GM12878 (cell line): Measurements from ENCODE around the gene TBRG4. TPM values are rescaled to one million over a fixed set of nuclear protein-coding genes. Genes with fewer than 3 reads are reported as not detected.

ENCODE experiments used
- BHLHE40 ChIP-seq, 2 experiments: fragments of 450-650 bp in 1 of 2; IDR thresholded peaks; 2 replicates each; pipeline ENCODE4 v1.6.1; 2011 to 2017; ENCODE audit warnings: low read depth in 2 of 2, borderline replicate concordance in 1 of 2, improper control_type of control experiment in 1 of 2, low read length in 1 of 2, mild to moderate bottlenecking in 1 of 2
- DPF2 ChIP-seq: fragments of 450-650 bp; IDR thresholded peaks from 2 replicates; pipeline ENCODE4 v1.6.1; 2017; ENCODE audit warnings: mild to moderate bottlenecking
- MEF2B ChIP-seq: fragments of 450-650 bp; IDR thresholded peaks from 2 replicates; pipeline ENCODE4 v1.6.1; 2018; ENCODE audit warnings: mild to moderate bottlenecking, moderate library complexity; ENCODE audit not compliant: partially characterized antibody, poor library complexity, severe bottlenecking
- MYC ChIP-seq: IDR thresholded peaks from 2 replicates; pipeline ENCODE4 v1.6.1; 2011; ENCODE audit warnings: mild to moderate bottlenecking, low read length, moderate library complexity, inconsistent platforms; ENCODE audit not compliant: insufficient read depth, insufficient replicate concordance, insufficient read length, severe bottlenecking
- NR2C1 ChIP-seq: fragments of 450-650 bp; IDR thresholded peaks from 2 replicates; pipeline ENCODE4 v1.6.1; 2017; ENCODE audit warnings: antibody characterized with exemption, mild to moderate bottlenecking, moderate library complexity
- PML ChIP-seq: IDR thresholded peaks from 2 replicates; pipeline ENCODE4 v1.6.1; 2012; ENCODE audit warnings: low read length, inconsistent platforms
- POU2F2 ChIP-seq: IDR thresholded peaks from 3 replicates; pipeline ENCODE4 v1.6.1; 2011; ENCODE audit warnings: low read depth, mild to moderate bottlenecking, low read length, borderline replicate concordance
- RBBP5 ChIP-seq: fragments of 200-600 bp; sonication (generic); conservative IDR thresholded peaks from 2 replicates; pipeline ENCODE4 v1.6.1; 2016
- SMAD5 ChIP-seq: IDR thresholded peaks from 2 replicates; pipeline ENCODE4 v1.6.1; 2016; ENCODE audit warnings: antibody characterized with exemption, low read depth
- SMARCA5 ChIP-seq: fragments of 450-650 bp; IDR thresholded peaks from 2 replicates; pipeline ENCODE4 v1.6.1; 2017; ENCODE audit warnings: mild to moderate bottlenecking
- SUZ12 ChIP-seq: fragments of 200-600 bp; sonication (generic); IDR thresholded peaks from one replicate; pipeline ENCODE4 v1.6.1; 2018; ENCODE audit warnings: antibody characterized with exemption, mild to moderate bottlenecking; ENCODE audit not compliant: unreplicated experiment
- TAF1 ChIP-seq: IDR thresholded peaks from 2 replicates; pipeline ENCODE4 v1.6.1; 2011; ENCODE audit warnings: mild to moderate bottlenecking, low read depth, low read length, borderline replicate concordance
- TCF3 ChIP-seq: IDR thresholded peaks from 2 replicates; pipeline ENCODE4 v1.6.1; 2012; ENCODE audit warnings: low read depth, mild to moderate bottlenecking, low read length, borderline replicate concordance; ENCODE audit not compliant: insufficient read depth
- TCF7 ChIP-seq: IDR thresholded peaks from 2 replicates; pipeline ENCODE4 v1.6.1; 2014; ENCODE audit warnings: antibody characterized with exemption, borderline replicate concordance
- ZNF24 ChIP-seq: fragments of 450-650 bp; IDR thresholded peaks from 2 replicates; pipeline ENCODE4 v1.6.1; 2017; ENCODE audit warnings: antibody characterized with exemption, mild to moderate bottlenecking
- polyA plus RNA-seq, 11 experiments: library from polyadenylated mRNA; depleted of rRNA in 4 of 11; unstranded in 6 of 11; stranded (reverse) in 5 of 11; fragments of >200 nt; fragmentation: Nextera tagmentation in 4 of 11; fragmentation: Illumina TruSeq in 1 of 11; extraction: Ambion mirVana in 4 of 11; extraction: Trizol in 1 of 11; gene quantifications; 1 replicate in 1 of 11; 2 replicates in 10 of 11; pipeline versions ENCODE4 v1.2.1 to v1.2.3, GENCODE V29; 2011 to 2016; ENCODE audit warnings: inconsistent platforms in 2 of 11, missing spikeins in 2 of 11, low read depth in 1 of 11
- total RNA-seq, 4 experiments: library from RNA; depleted of rRNA in 3 of 4; stranded (reverse); fragments of >200 nt in 3 of 4; fragmentation: Illumina TruSeq in 1 of 4; extraction: Trizol in 1 of 4; gene quantifications; 2 replicates each; pipeline versions ENCODE4 v1.2.1 to v1.2.3, GENCODE V29; 2013 to 2021
- TF ChIP-seq, protein P1 (sequence below): IDR thresholded peaks from 2 replicates; pipeline ENCODE4 v1.6.1; 2011; ENCODE audit warnings: mild to moderate bottlenecking, low read depth, low read length, moderate library complexity; ENCODE audit not compliant: insufficient replicate concordance
- TF ChIP-seq, protein P2 (sequence below): IDR thresholded peaks from 2 replicates; pipeline ENCODE4 v1.6.1; 2012; ENCODE audit warnings: low read depth, low read length, improper control_type of control experiment
- TF ChIP-seq, protein P3 (sequence below), 3 experiments: IDR thresholded peaks in 2 of 3; conservative IDR thresholded peaks in 1 of 3; 2 replicates each; pipeline ENCODE4 v1.5.1; 2011; ENCODE audit warnings: low read depth in 3 of 3, low read length in 3 of 3, mild to moderate bottlenecking in 3 of 3, control low read depth in 2 of 3, moderate library complexity in 2 of 3, inconsistent platforms in 1 of 3, mixed read lengths in 1 of 3; ENCODE audit not compliant: control insufficient read depth in 2 of 3, insufficient read depth in 1 of 3; ENCODE audit errors: extremely low read depth in 1 of 3
- TF ChIP-seq, protein P4 (sequence below): IDR thresholded peaks from 2 replicates; pipeline ENCODE4 v1.6.1; 2012; ENCODE audit warnings: low read depth, low read length, improper control_type of control experiment
- TF ChIP-seq, protein P5 (sequence below): fragments of 450-650 bp; IDR thresholded peaks from 2 replicates; pipeline ENCODE4 v1.6.1; 2016; ENCODE audit warnings: mild to moderate bottlenecking

TBRG4 gene
- total and polyA plus RNA-seq, 10 of the 15 experiments (the other 5 are each of a cell fraction or from before 2014, with no cell fraction given), result 8.4 to 130 (median 118) TPM

DNA sequence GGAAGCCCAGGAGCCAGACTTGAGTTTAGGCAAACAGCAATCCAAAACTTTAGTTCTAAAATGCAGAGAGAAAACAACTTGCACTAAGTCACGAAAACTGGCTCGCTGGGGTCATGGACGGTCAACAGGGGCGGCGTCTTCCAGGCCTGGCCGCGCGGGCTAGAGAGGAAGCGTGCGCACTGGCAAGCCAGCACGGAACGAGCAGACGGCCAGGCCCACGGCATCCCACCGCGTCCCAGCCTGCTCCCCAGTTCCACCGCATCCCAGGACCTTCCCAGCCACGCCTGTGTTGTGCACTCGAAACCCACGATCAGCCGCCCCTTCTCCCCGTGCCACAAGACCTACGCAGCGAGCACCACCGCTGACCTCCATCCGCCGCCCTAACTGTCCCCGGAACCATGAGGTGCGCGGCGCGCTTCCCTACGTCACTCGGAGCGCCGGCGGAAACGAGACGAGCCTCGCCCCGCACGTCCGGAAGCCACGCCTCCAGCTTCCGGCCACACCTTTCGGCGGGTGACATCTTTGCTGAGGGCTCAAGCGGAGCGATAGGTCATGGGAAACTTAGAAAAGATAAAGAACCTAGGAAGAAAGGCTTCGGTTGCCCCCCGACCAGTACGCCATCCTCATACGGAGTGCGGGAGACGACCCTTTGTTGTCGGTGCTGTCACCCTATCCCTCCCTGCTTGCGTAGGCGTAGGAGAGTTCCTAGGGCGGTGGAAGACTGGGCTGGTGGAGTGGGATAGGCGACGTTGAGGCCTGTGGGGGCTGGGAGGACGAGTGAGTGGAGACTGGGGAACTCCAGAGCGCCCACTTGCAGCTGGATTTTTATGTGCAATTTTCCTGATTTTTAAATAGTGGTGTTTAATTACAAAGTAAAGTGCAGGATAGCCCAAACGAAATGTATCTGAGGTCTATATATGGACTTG lies at the start of gene TBRG4 (continued):
- TF ChIP-seq DPF2, result peak; percentile 34; the same call in 1 of the 2 replicates
- peak; percentile 90; the same call in 1 of the 2 replicates for TF ChIP-seq TAF1
- peak; percentile 20; the same call in 1 of the 2 replicates for TF ChIP-seq SMARCA5
- TF ChIP-seq, protein P1, sequence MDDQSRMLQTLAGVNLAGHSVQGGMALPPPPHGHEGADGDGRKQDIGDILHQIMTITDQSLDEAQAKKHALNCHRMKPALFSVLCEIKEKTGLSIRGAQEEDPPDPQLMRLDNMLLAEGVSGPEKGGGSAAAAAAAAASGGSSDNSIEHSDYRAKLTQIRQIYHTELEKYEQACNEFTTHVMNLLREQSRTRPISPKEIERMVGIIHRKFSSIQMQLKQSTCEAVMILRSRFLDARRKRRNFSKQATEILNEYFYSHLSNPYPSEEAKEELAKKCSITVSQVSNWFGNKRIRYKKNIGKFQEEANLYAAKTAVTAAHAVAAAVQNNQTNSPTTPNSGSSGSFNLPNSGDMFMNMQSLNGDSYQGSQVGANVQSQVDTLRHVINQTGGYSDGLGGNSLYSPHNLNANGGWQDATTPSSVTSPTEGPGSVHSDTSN, result peak; percentile 23
- no peak for TF ChIP-seq TCF7
- TF ChIP-seq, protein P2, sequence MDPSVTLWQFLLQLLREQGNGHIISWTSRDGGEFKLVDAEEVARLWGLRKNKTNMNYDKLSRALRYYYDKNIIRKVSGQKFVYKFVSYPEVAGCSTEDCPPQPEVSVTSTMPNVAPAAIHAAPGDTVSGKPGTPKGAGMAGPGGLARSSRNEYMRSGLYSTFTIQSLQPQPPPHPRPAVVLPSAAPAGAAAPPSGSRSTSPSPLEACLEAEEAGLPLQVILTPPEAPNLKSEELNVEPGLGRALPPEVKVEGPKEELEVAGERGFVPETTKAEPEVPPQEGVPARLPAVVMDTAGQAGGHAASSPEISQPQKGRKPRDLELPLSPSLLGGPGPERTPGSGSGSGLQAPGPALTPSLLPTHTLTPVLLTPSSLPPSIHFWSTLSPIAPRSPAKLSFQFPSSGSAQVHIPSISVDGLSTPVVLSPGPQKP, result peak; percentile 97
- TF ChIP-seq MYC, result peak; percentile 99
- TF ChIP-seq, protein P3, sequence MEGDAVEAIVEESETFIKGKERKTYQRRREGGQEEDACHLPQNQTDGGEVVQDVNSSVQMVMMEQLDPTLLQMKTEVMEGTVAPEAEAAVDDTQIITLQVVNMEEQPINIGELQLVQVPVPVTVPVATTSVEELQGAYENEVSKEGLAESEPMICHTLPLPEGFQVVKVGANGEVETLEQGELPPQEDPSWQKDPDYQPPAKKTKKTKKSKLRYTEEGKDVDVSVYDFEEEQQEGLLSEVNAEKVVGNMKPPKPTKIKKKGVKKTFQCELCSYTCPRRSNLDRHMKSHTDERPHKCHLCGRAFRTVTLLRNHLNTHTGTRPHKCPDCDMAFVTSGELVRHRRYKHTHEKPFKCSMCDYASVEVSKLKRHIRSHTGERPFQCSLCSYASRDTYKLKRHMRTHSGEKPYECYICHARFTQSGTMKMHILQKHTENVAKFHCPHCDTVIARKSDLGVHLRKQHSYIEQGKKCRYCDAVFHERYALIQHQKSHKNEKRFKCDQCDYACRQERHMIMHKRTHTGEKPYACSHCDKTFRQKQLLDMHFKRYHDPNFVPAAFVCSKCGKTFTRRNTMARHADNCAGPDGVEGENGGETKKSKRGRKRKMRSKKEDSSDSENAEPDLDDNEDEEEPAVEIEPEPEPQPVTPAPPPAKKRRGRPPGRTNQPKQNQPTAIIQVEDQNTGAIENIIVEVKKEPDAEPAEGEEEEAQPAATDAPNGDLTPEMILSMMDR (IDR thresholded peaks at IDR 0.05 in 2 of 3, conservative IDR thresholded peaks at IDR 0.05 in 1 of 3; ENCODE audit: control insufficient read depth in 2 of 3, extremely low read depth in 1 of 3, insufficient read depth in 1 of 3, low read depth in 3 of 3, low read length in 3 of 3), result peak; percentile 11 to 22 (median 16); a peak in 4 of 6 replicates
- TF ChIP-seq ZNF24, result 0 out of 2 replicates have a peak, but pooled peaks have one; percentile 7
- TF ChIP-seq BHLHE40 (IDR thresholded peaks at IDR 0.05; ENCODE audit: borderline replicate concordance in 1 of 2, low read depth in 2 of 2, low read length in 1 of 2), result peak; percentile 76 to 87; a peak in 3 of 4 replicates
- no peak for TF ChIP-seq RBBP5
- no peak for TF ChIP-seq SUZ12
- TF ChIP-seq, protein P4, sequence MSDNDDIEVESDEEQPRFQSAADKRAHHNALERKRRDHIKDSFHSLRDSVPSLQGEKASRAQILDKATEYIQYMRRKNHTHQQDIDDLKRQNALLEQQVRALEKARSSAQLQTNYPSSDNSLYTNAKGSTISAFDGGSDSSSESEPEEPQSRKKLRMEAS, result peak; percentile 99
- peak; percentile 87 for TF ChIP-seq POU2F2
- peak; percentile 94 for TF ChIP-seq PML
- peak; percentile 96 for TF ChIP-seq SMAD5
- TF ChIP-seq TCF3, result 0 out of 2 replicates have a peak, but pooled peaks have one; percentile 51
- TF ChIP-seq, protein P5, sequence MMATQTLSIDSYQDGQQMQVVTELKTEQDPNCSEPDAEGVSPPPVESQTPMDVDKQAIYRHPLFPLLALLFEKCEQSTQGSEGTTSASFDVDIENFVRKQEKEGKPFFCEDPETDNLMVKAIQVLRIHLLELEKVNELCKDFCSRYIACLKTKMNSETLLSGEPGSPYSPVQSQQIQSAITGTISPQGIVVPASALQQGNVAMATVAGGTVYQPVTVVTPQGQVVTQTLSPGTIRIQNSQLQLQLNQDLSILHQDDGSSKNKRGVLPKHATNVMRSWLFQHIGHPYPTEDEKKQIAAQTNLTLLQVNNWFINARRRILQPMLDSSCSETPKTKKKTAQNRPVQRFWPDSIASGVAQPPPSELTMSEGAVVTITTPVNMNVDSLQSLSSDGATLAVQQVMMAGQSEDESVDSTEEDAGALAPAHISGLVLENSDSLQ, result peak; percentile 58
- peak; percentile 10 for TF ChIP-seq MEF2B
- TF ChIP-seq NR2C1, result peak; percentile 69
